Measurements from ENCODE around the gene MLX. TPM values are rescaled to one million over a fixed set of nuclear protein-coding genes. Genes with fewer than 3 reads are reported as not detected.
A peak's percentile ranks its signal among the peaks of the same experiment; 100 is the strongest.

Gene MLX
- total RNA-seq, 1 donor from 2014 or later = 45.9 TPM

GRCh38 chr17:42536048-42536371 is 30.9 kb upstream of the MLX start, which contains the start of gene NAGLU:
Gene NAGLU (plus strand): TSS chr17:42536241. CDS start chr17:42536273, 32 bp downstream.
- DNase-seq (ENCODE audit: low spot score) = peak; percentile 83
- H3K9me3 Mint-ChIP-seq (ENCODE audit: unreplicated experiment) = no peaks in the 10 kb centered on the region
- H3K4me3 Mint-ChIP-seq (ENCODE audit: unreplicated experiment) = peak within 1 kb of the TSS; percentile 86
- TF ChIP-seq CTCF (IDR thresholded peaks at IDR 0.05; ENCODE audit: unreplicated experiment) = no peak
- H3K27ac Mint-ChIP-seq (ENCODE audit: unreplicated experiment) = peak within 1 kb of the TSS; percentile 18
- peaks cover 11% of the 10 kb centered on the region for H3K4me1 Mint-ChIP-seq (ENCODE audit: unreplicated experiment)
- peaks cover 15% of the 10 kb centered on the region for H3K36me3 Mint-ChIP-seq (ENCODE audit: low read depth, unreplicated experiment)
- H3K27me3 Mint-ChIP-seq (ENCODE audit: unreplicated experiment) = peaks cover 6% of the 10 kb centered on the region

GRCh38 chr17:42536372-42537155 is 30.3 kb upstream of the MLX start:
- Mint-ChIP-seq H3K27me3 (ENCODE audit: unreplicated experiment) (peaks cover 7% of the 10 kb centered on the region), H3K4me3 (ENCODE audit: unreplicated experiment) (peak overlapping the region; percentile 86), H3K9me3 (ENCODE audit: unreplicated experiment) (no peaks in the 10 kb centered on the region), H3K36me3 (ENCODE audit: low read depth, unreplicated experiment) (peaks cover 15% of the 10 kb centered on the region), H3K27ac (ENCODE audit: unreplicated experiment) (no peak overlapping the region), H3K4me1 (ENCODE audit: unreplicated experiment) (peaks cover 16% of the 10 kb centered on the region)
- DNase-seq (ENCODE audit: low spot score) = peak; percentile 68
- TF ChIP-seq CTCF (IDR thresholded peaks at IDR 0.05; ENCODE audit: unreplicated experiment) = no peak

GRCh38 chr17:42537156-42537805 is 29.6 kb upstream of the MLX start:
- peaks cover 15% of the 10 kb centered on the region for H3K36me3 Mint-ChIP-seq (ENCODE audit: low read depth, unreplicated experiment)
- no peak for TF ChIP-seq CTCF (IDR thresholded peaks at IDR 0.05; ENCODE audit: unreplicated experiment)
- H3K9me3 Mint-ChIP-seq (ENCODE audit: unreplicated experiment) = no peaks in the 10 kb centered on the region
- no peak for DNase-seq (ENCODE audit: low spot score)
- peak overlapping the region; percentile 86 for H3K4me3 Mint-ChIP-seq (ENCODE audit: unreplicated experiment)
- H3K27ac Mint-ChIP-seq (ENCODE audit: unreplicated experiment) = no peak overlapping the region
- H3K27me3 Mint-ChIP-seq (ENCODE audit: unreplicated experiment) = peaks cover 7% of the 10 kb centered on the region
- H3K4me1 Mint-ChIP-seq (ENCODE audit: unreplicated experiment) = peaks cover 16% of the 10 kb centered on the region

GRCh38 chr17:42537826-42538451 is 29.0 kb upstream of the MLX start:
- TF ChIP-seq CTCF (IDR thresholded peaks at IDR 0.05; ENCODE audit: unreplicated experiment) = no peak
- H3K9me3 Mint-ChIP-seq (ENCODE audit: unreplicated experiment) = no peaks in the 10 kb centered on the region
- peak overlapping the region; percentile 64 for H3K27ac Mint-ChIP-seq (ENCODE audit: unreplicated experiment)
- DNase-seq (ENCODE audit: low spot score) = no peak
- H3K4me1 Mint-ChIP-seq (ENCODE audit: unreplicated experiment) = peaks cover 16% of the 10 kb centered on the region
- peak overlapping the region; percentile 74 for H3K4me3 Mint-ChIP-seq (ENCODE audit: unreplicated experiment)
- peaks cover 15% of the 10 kb centered on the region for H3K36me3 Mint-ChIP-seq (ENCODE audit: low read depth, unreplicated experiment)
- peaks cover 7% of the 10 kb centered on the region for H3K27me3 Mint-ChIP-seq (ENCODE audit: unreplicated experiment)

Measured in endothelial cell (in vitro differentiated cells).